Endothelial cell of umbilical vein (primary cell): Measurements from ENCODE around the gene TGFBR3. TPM values are rescaled to one million over a fixed set of nuclear protein-coding genes. Genes with fewer than 3 reads are reported as not detected.

Experiments
- BruUV-seq: library from RNA; stranded (reverse); fragments of 400-500 nt; replicated peaks from 2 replicates; lab custom pipeline; 2021; lab: Mats Ljungman, UMichigan
- CTCF ChIA-PET: fragments of 300-600, 350-600 bp; sonication (Branson Sonifier 250); formaldehyde crosslinking; loops from one replicate; lab custom pipeline; 2021; ENCODE audit warnings: antibody characterized with exemption, inconsistent platforms; lab: Charles Lee
- POLR2A ChIA-PET: fragments of 300-600, 350-600 bp; sonication (Branson Sonifier 250); formaldehyde crosslinking; loops from one replicate; lab custom pipeline; 2021; ENCODE audit warnings: antibody characterized with exemption, inconsistent platforms; lab: Charles Lee
- DNase-seq: peaks from one replicate; pipeline ENCODE4 v3.0.0-alpha.2; 2011; ENCODE audit warnings: low read depth, low spot score
- FAIRE-seq: peaks from 2 replicates; lab custom pipeline; 2011; peaks lifted over from hg19 to GRCh38; lab: Jason Lieb, UNC
- H2AFZ ChIP-seq: 2 replicates; pipeline ENCODE4 v1.6.0; 2012; ENCODE audit warnings: low read depth, low read length, control low read depth, inconsistent platforms
- H3K27ac ChIP-seq: 2 replicates; pipeline ENCODE4 v1.5.1; 2011; ENCODE audit warnings: low read depth, mild to moderate bottlenecking, control low read depth, low read length, moderate library complexity; ENCODE audit not compliant: insufficient read depth
- H3K27me3 ChIP-seq, 2 experiments: 2 replicates each; pipeline versions ENCODE4 v1.6.0 to v1.6.1; 2011; ENCODE audit warnings: low read length in 2 of 2, mixed read lengths in 1 of 2; ENCODE audit not compliant: control insufficient read depth in 2 of 2, insufficient read depth in 2 of 2
- H3K36me3 ChIP-seq, 2 experiments: 2 replicates in 1 of 2; 3 replicates in 1 of 2; pipeline ENCODE4 v1.5.1; 2011; ENCODE audit warnings: low read length in 2 of 2, mild to moderate bottlenecking in 1 of 2, moderate library complexity in 1 of 2; ENCODE audit not compliant: control insufficient read depth in 2 of 2, insufficient read depth in 2 of 2; ENCODE audit errors: extremely low read depth in 1 of 2
- H3K4me1 ChIP-seq: 3 replicates; pipeline ENCODE4 v1.5.1; 2011; ENCODE audit warnings: mild to moderate bottlenecking, low read length; ENCODE audit not compliant: control insufficient read depth, insufficient read depth; ENCODE audit errors: extremely low read depth
- H3K4me2 ChIP-seq: 2 replicates; pipeline ENCODE4 v1.6.1; 2011; ENCODE audit warnings: low read length, control low read depth, mixed read lengths; ENCODE audit not compliant: insufficient read depth
- H3K4me3 ChIP-seq, 3 experiments: fragments of 200-600 bp in 1 of 3; sonication (generic), shearing (Covaris generic) in 1 of 3; replicated peaks in 1 of 3; 2 replicates each; pipeline ENCODE4 v1.5.1; 2011 to 2016; ENCODE audit warnings: control low read depth in 3 of 3, low read length in 3 of 3, mild to moderate bottlenecking in 2 of 3, inconsistent platforms in 1 of 3, low read depth in 1 of 3, moderate library complexity in 1 of 3; ENCODE audit not compliant: insufficient read depth in 1 of 3
- H3K79me2 ChIP-seq: 2 replicates; pipeline ENCODE4 v1.6.0; 2012; ENCODE audit warnings: low read length, inconsistent platforms; ENCODE audit not compliant: control insufficient read depth, insufficient read depth
- H3K9ac ChIP-seq: replicated peaks from 2 replicates; pipeline ENCODE3; 2011; ENCODE audit warnings: low read length, control low read depth; ENCODE audit not compliant: insufficient read depth; ENCODE audit errors: extremely low read depth
- H3K9me1 ChIP-seq: replicated peaks from 3 replicates; pipeline ENCODE4 v1.6.0; 2011; ENCODE audit warnings: mild to moderate bottlenecking, low read length; ENCODE audit not compliant: control insufficient read depth, insufficient read depth; ENCODE audit errors: extremely low read depth
- H3K9me3 ChIP-seq: replicated peaks from 2 replicates; pipeline ENCODE4 v1.5.1; 2012; ENCODE audit warnings: low read length, inconsistent platforms; ENCODE audit not compliant: control insufficient read depth, insufficient read depth
- H4K20me1 ChIP-seq: replicated peaks from 2 replicates; pipeline ENCODE3; 2011; ENCODE audit warnings: mild to moderate bottlenecking, low read length; ENCODE audit not compliant: control insufficient read depth, insufficient read depth; ENCODE audit errors: extremely low read depth
- EZH2 ChIP-seq: IDR thresholded peaks from 2 replicates; pipeline ENCODE4 v1.6.1; 2012; ENCODE audit warnings: borderline replicate concordance, low read depth, mild to moderate bottlenecking, moderate library complexity, low read length, inconsistent platforms; ENCODE audit not compliant: severe bottlenecking
- FOS ChIP-seq: IDR thresholded peaks from 2 replicates; pipeline ENCODE4 v1.6.1; 2011; ENCODE audit warnings: mild to moderate bottlenecking, low read length, moderate library complexity, borderline replicate concordance; ENCODE audit not compliant: insufficient read depth
- GATA2 ChIP-seq: IDR thresholded peaks from 2 replicates; pipeline ENCODE4 v1.7.0; 2011; ENCODE audit warnings: low read depth, mild to moderate bottlenecking, moderate library complexity, mixed read lengths, low read length; ENCODE audit not compliant: insufficient read length, insufficient read depth
- JUN ChIP-seq: IDR thresholded peaks from 2 replicates; pipeline ENCODE4 v1.6.1; 2011; ENCODE audit warnings: borderline replicate concordance, low read depth; ENCODE audit not compliant: insufficient read length, insufficient read depth
- MYC ChIP-seq: IDR thresholded peaks from one replicate; pipeline ENCODE4 v1.6.1; 2011; ENCODE audit warnings: mild to moderate bottlenecking, low read depth, low read length
- POLR2A ChIP-seq: IDR thresholded peaks from 2 replicates; pipeline ENCODE4 v1.6.1; 2012; ENCODE audit warnings: low read depth, mild to moderate bottlenecking, control low read depth, low read length
- POLR2AphosphoS5 ChIP-seq: IDR thresholded peaks from 2 replicates; pipeline ENCODE4 v1.6.1; 2012; ENCODE audit warnings: low read depth, mild to moderate bottlenecking, control low read depth, low read length, moderate library complexity; ENCODE audit not compliant: insufficient read depth
- dilution Hi-C: fragments of 300-500 bp; cut with MboI; formaldehyde crosslinking; loops from one replicate; pipeline ENCODE4 v1.15.0; 2019; ENCODE audit warnings: low sequenced_read_pairs; ENCODE audit not compliant: extremely low pct_ligation_motif_present
- intact Hi-C: fragments of 100-400 bp; cut with micrococcal nuclease; formaldehyde crosslinking; loops from one replicate; pipeline ENCODE4 v1.10.0; 2022
- polyA plus RNA-seq, 4 experiments: library from polyadenylated mRNA; depleted of rRNA in 3 of 4; stranded (reverse) in 3 of 4; unstranded in 1 of 4; fragments of >200 nt; gene quantifications; 2 replicates each; pipeline versions ENCODE4 v1.2.1 to v1.2.3, GENCODE V29; 2011 to 2012; ENCODE audit warnings: missing spikeins in 1 of 4
- total RNA-seq: library from RNA; stranded (reverse); gene quantifications from 2 replicates; pipeline ENCODE4 v1.2.3, GENCODE V29; 2021
- TF ChIP-seq, protein P1 (sequence below), 2 donors: IDR thresholded peaks; 1 replicate in 1 of 2; 2 replicates in 1 of 2; pipeline ENCODE4 v1.5.1; 2011; ENCODE audit warnings: low read length in 2 of 2, mild to moderate bottlenecking in 2 of 2, moderate library complexity in 2 of 2, control low read depth in 1 of 2, inconsistent platforms in 1 of 2, low read depth in 1 of 2; ENCODE audit not compliant: insufficient read depth in 1 of 2; ENCODE audit errors: extremely low read depth in 1 of 2
- TF ChIP-seq, protein P2 (sequence below): IDR thresholded peaks from 2 replicates; pipeline ENCODE4 v1.6.1; 2011; ENCODE audit not compliant: insufficient read depth, insufficient read length

The TGFBR3 gene
- total and polyA plus RNA-seq, 2 donors (not counting 3 experiments of a cell fraction or from before 2014, with no cell fraction given): 8.0 to 13.4 TPM

DNA sequence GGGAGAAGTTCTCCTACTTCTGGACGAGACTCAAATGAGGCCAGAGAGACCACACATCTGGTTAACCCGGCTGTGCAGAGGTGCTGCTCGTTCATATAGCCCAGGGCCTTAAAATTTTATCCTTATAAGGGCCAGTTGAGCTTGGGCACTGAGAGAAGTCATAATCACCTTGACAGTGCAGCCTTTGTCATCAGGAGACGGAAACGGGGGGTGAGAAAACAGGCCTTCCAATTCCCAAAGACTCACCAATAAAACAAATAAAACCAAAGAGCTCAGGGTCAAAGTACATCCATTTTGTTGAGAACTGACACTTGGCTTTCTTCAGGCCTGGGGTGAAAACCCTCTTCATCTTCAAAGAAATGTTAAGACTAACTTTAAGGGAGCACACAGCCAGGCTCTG is 167.1 kb downstream of the TGFBR3 start:
- POLR2A ChIA-PET: no interaction called here
- Histone ChIP-seq H3K36me3 (peaks cover 0 to 20% of the 10 kb centered on the region in 2 experiments), H3K4me2 (no peak overlapping the region), H3K27ac (no peak overlapping the region), H2AFZ (no peak overlapping the region), H4K20me1 (no peaks in the 10 kb centered on the region), H3K9me1 (no peaks in the 10 kb centered on the region), H3K9ac (no peak overlapping the region), H3K4me1 (no peaks in the 10 kb centered on the region), H3K4me3 (no peak overlapping the region), H3K27me3 (no peaks in the 10 kb centered on the region), H3K79me2 (no peaks in the 10 kb centered on the region), H3K9me3 (no peaks in the 10 kb centered on the region)
- TF ChIP-seq POLR2A (no peak), MYC (no peak), JUN (no peak)
- BruUV-seq: no TSS peak
- CTCF ChIA-PET: no interaction called here
- dilution Hi-C loops (no loop called here), intact Hi-C loops (no loop called here)
- FAIRE-seq: no peak
- no peak for DNase-seq

- Histone ChIP-seq H3K9me3 (no peaks in the 10 kb centered on the region), H4K20me1 (no peaks in the 10 kb centered on the region), H3K4me2 (no peak overlapping the region), H2AFZ (no peak overlapping the region), H3K9me1 (no peaks in the 10 kb centered on the region), H3K27me3 (no peaks in the 10 kb centered on the region), H3K4me1 (no peaks in the 10 kb centered on the region), H3K4me3 (no peak overlapping the region), H3K36me3 (peaks cover 0 to 20% of the 10 kb centered on the region in 2 experiments), H3K9ac (no peak overlapping the region), H3K27ac (no peak overlapping the region), H3K79me2 (no peaks in the 10 kb centered on the region)
- dilution Hi-C loops (no loop called here), intact Hi-C loops (no loop called here)
- FAIRE-seq: no peak
- TF ChIP-seq, protein P1, sequence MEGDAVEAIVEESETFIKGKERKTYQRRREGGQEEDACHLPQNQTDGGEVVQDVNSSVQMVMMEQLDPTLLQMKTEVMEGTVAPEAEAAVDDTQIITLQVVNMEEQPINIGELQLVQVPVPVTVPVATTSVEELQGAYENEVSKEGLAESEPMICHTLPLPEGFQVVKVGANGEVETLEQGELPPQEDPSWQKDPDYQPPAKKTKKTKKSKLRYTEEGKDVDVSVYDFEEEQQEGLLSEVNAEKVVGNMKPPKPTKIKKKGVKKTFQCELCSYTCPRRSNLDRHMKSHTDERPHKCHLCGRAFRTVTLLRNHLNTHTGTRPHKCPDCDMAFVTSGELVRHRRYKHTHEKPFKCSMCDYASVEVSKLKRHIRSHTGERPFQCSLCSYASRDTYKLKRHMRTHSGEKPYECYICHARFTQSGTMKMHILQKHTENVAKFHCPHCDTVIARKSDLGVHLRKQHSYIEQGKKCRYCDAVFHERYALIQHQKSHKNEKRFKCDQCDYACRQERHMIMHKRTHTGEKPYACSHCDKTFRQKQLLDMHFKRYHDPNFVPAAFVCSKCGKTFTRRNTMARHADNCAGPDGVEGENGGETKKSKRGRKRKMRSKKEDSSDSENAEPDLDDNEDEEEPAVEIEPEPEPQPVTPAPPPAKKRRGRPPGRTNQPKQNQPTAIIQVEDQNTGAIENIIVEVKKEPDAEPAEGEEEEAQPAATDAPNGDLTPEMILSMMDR (IDR thresholded peaks at IDR 0.05; ENCODE audit: extremely low read depth in 1 of 2, insufficient read depth in 1 of 2, low read depth in 1 of 2, low read length in 2 of 2): no peak
- TF ChIP-seq EZH2 (no peak), JUN (no peak), POLR2A (no peak), MYC (no peak), FOS (no peak), POLR2AphosphoS5 (no peak), GATA2 (no peak)
- TF ChIP-seq, protein P2, sequence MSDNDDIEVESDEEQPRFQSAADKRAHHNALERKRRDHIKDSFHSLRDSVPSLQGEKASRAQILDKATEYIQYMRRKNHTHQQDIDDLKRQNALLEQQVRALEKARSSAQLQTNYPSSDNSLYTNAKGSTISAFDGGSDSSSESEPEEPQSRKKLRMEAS: no peak
- no TSS peak for BruUV-seq
- CTCF ChIA-PET: no interaction called here
- POLR2A ChIA-PET: no interaction called here
- DNase-seq: no peak
These were observed 167.6 kb downstream of the TGFBR3 start for GRCh38 chr1:91718368-91718767.
